ENCODE data around the gene MAPKAP1.

DNA sequence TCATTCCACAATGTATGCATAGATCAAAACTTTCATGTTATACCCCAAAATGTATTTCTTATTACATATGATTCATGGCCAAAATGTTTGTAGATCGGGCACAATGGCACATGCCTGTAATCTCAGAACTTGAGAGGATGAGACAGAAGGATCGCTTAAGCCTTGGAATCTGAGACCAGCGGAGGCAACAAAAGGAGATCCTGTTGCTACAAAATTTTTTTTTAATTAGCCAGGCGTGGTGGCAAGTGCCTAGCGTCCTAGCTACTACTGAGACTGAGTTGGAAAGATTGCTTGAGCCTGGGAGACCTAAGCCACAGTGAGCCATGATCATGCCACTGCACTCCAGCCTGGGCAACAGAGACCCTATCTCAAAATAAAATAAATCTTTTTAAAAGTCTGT is 89.9 kb downstream of the MAPKAP1 start:
- TF ChIP-seq ZNF274 (IDR thresholded peaks at IDR 0.05; ENCODE audit: low read depth, low read length) = no peak
- TF ChIP-seq YY1 (IDR thresholded peaks at IDR 0.05; ENCODE audit: insufficient read depth, insufficient read length) = no peak
